OCI-LY1 (cell line): ENCODE results near the gene KL.

Experiments
- H2AFZ ChIP-seq: fragments of 200-600 bp; sonication (generic), shearing (Covaris generic); 2 replicates; pipeline ENCODE4 v1.6.0; 2014; ENCODE audit warnings: antibody characterized with exemption, mild to moderate bottlenecking, low read length
- H3F3A ChIP-seq: fragments of 200-600 bp; sonication (generic), shearing (Covaris generic); 2 replicates; pipeline ENCODE4 v1.6.0; 2014; ENCODE audit warnings: mild to moderate bottlenecking, antibody characterized with exemption, low read length, moderate library complexity; ENCODE audit not compliant: insufficient read depth
- H3K27ac ChIP-seq: fragments of 200-600 bp; sonication (generic); 2 replicates; pipeline ENCODE4 v1.5.1; 2014; ENCODE audit warnings: low read length, mixed run types, mild to moderate bottlenecking, low read depth; ENCODE audit not compliant: poor library complexity, severe bottlenecking
- H3K27me3 ChIP-seq: fragments of 200-600 bp; sonication (generic); 2 replicates; pipeline ENCODE4 v1.6.0; 2014; ENCODE audit warnings: antibody characterized with exemption, mild to moderate bottlenecking, low read length, moderate library complexity; ENCODE audit not compliant: insufficient read depth
- H3K36me3 ChIP-seq: fragments of 200-600 bp; sonication (generic); 2 replicates; pipeline ENCODE4 v1.6.1; 2014; ENCODE audit warnings: mild to moderate bottlenecking, antibody characterized with exemption, low read length, moderate library complexity, mixed read lengths; ENCODE audit not compliant: insufficient read depth
- H3K4me1 ChIP-seq: fragments of 200-600 bp; sonication (generic); 2 replicates; pipeline ENCODE4 v1.5.1; 2014; ENCODE audit warnings: mild to moderate bottlenecking, low read length, moderate library complexity; ENCODE audit not compliant: insufficient read depth, severe bottlenecking
- H3K4me2 ChIP-seq: fragments of 200-600 bp; sonication (generic), shearing (Covaris generic); 2 replicates; pipeline ENCODE4 v1.6.1; 2014; ENCODE audit warnings: low read length
- H3K4me3 ChIP-seq: fragments of 200-600 bp; sonication (generic); 2 replicates; pipeline ENCODE4 v1.5.1; 2014; ENCODE audit warnings: low read length, low read depth, mild to moderate bottlenecking, mixed read lengths; ENCODE audit not compliant: poor library complexity, severe bottlenecking
- H3K79me2 ChIP-seq: fragments of 200-600 bp; shearing (Covaris generic); 2 replicates; pipeline ENCODE4 v1.6.1; 2016; ENCODE audit warnings: mixed run types, low read length, mixed read lengths; ENCODE audit not compliant: insufficient read depth
- H3K9ac ChIP-seq: fragments of 200-600 bp; sonication (generic), shearing (Covaris generic); 2 replicates; pipeline ENCODE4 v1.6.1; 2014; ENCODE audit warnings: mild to moderate bottlenecking, low read length, mixed read lengths
- H3K9me2 ChIP-seq: fragments of 200-600 bp; sonication (generic), shearing (Covaris generic); 2 replicates; pipeline ENCODE4 v1.6.1; 2014; ENCODE audit warnings: low read depth, mild to moderate bottlenecking, low read length, mixed read lengths
- H3K9me3 ChIP-seq: fragments of 200-600 bp; shearing (Covaris generic); 2 replicates; pipeline ENCODE4 v1.6.1; 2014; ENCODE audit warnings: low read length, mixed read lengths
- H4K20me1 ChIP-seq: fragments of 200-600 bp; sonication (generic), shearing (Covaris generic); 2 replicates; pipeline ENCODE4 v1.6.0; 2016; ENCODE audit warnings: mild to moderate bottlenecking, low read length; ENCODE audit not compliant: insufficient read depth
- CTCF ChIP-seq: fragments of 200-600 bp; sonication (generic), shearing (Covaris generic); IDR thresholded peaks from 2 replicates; pipeline ENCODE4 v1.5.1; 2017; ENCODE audit warnings: mild to moderate bottlenecking, antibody characterized with exemption, low read length, moderate library complexity, mixed read lengths
- EZH2 ChIP-seq: fragments of 200-600 bp; sonication (generic), shearing (Covaris generic); IDR thresholded peaks from 2 replicates; pipeline ENCODE4 v1.8.0; 2017; ENCODE audit warnings: borderline replicate concordance, mixed run types, mild to moderate bottlenecking, antibody characterized with exemption, low read length, moderate library complexity, mixed read lengths

The KL gene

GRCh38 chr13:32998966-32999365 is 17.3 kb upstream of the KL start:
- no peaks in the 10 kb centered on the region for H3K79me2 ChIP-seq
- H3K4me2 ChIP-seq = no peak overlapping the region
- no peak overlapping the region for H2AFZ ChIP-seq
- H3K9ac ChIP-seq = no peak overlapping the region
- TF ChIP-seq CTCF (no peak), EZH2 (no peak)
- H3K27ac ChIP-seq = no peak overlapping the region
- H3K36me3 ChIP-seq = no peaks in the 10 kb centered on the region
- no peaks in the 10 kb centered on the region for H3K4me1 ChIP-seq
- no peaks in the 10 kb centered on the region for H3K9me2 ChIP-seq
- H3K4me3 ChIP-seq = no peak overlapping the region
- no peaks in the 10 kb centered on the region for H3K27me3 ChIP-seq
- H3K9me3 ChIP-seq = no peaks in the 10 kb centered on the region
- H3F3A ChIP-seq = no peaks in the 10 kb centered on the region
- H4K20me1 ChIP-seq = no peaks in the 10 kb centered on the region

GRCh38 chr13:33000365-33000764 is 15.9 kb upstream of the KL start:
- H2AFZ ChIP-seq = no peak overlapping the region
- no peaks in the 10 kb centered on the region for H3F3A ChIP-seq
- no peaks in the 10 kb centered on the region for H4K20me1 ChIP-seq
- H3K9me3 ChIP-seq = no peaks in the 10 kb centered on the region
- H3K4me2 ChIP-seq = no peak overlapping the region
- H3K4me3 ChIP-seq = no peak overlapping the region
- H3K27ac ChIP-seq = no peak overlapping the region
- no peak overlapping the region for H3K9ac ChIP-seq
- no peaks in the 10 kb centered on the region for H3K4me1 ChIP-seq
- no peaks in the 10 kb centered on the region for H3K27me3 ChIP-seq
- H3K9me2 ChIP-seq = no peaks in the 10 kb centered on the region
- no peaks in the 10 kb centered on the region for H3K36me3 ChIP-seq
- TF ChIP-seq EZH2 = no peak
- TF ChIP-seq CTCF = no peak
- no peaks in the 10 kb centered on the region for H3K79me2 ChIP-seq

- H3K4me2 ChIP-seq = no peak overlapping the region
- H3K9me3 ChIP-seq = no peaks in the 10 kb centered on the region
- no peaks in the 10 kb centered on the region for H3K4me1 ChIP-seq
- H3K9ac ChIP-seq = no peak overlapping the region
- H3K4me3 ChIP-seq = no peak overlapping the region
- TF ChIP-seq EZH2 (no peak), CTCF (no peak)
- no peaks in the 10 kb centered on the region for H3K27me3 ChIP-seq
- no peaks in the 10 kb centered on the region for H3K9me2 ChIP-seq
- H3K27ac ChIP-seq = no peak overlapping the region
- H3K36me3 ChIP-seq = no peaks in the 10 kb centered on the region
- no peaks in the 10 kb centered on the region for H3K79me2 ChIP-seq
- H2AFZ ChIP-seq = no peak overlapping the region
- H3F3A ChIP-seq = no peaks in the 10 kb centered on the region
- H4K20me1 ChIP-seq = no peaks in the 10 kb centered on the region
These were observed 12.7 kb upstream of the KL start for GRCh38 chr13:33003458-33004019.
